Esophagus squamous epithelium (tissue), 4 donors: ENCODE data around the gene STMN3.

Experiments
- CTCF ChIP-seq, 6 experiments: fragments of 450-650 bp in 4 of 6; fragments of 200-600 bp in 2 of 6; sonication (generic) in 2 of 6; IDR thresholded peaks; one replicate each; pipeline ENCODE4 v1.5.1; 2016 to 2019; ENCODE audit warnings: antibody characterized with exemption in 6 of 6, mild to moderate bottlenecking in 4 of 6, moderate library complexity in 4 of 6
- POLR2A ChIP-seq, 4 donors: fragments of 450-650 bp; IDR thresholded peaks; one replicate each; pipeline ENCODE4 v1.6.1; 2017; ENCODE audit warnings: antibody characterized with exemption in 4 of 4, mild to moderate bottlenecking in 4 of 4, moderate library complexity in 3 of 4

- no peak for TF ChIP-seq POLR2A (IDR thresholded peaks at IDR 0.05)
- no peak for TF ChIP-seq CTCF (IDR thresholded peaks at IDR 0.05)
Observed at GRCh38 chr20:63678667-63679465, 25.6 kb upstream of the STMN3 start.
